MG63 (cell line): ENCODE measurements around the gene COA1. TPM values are rescaled to one million over a fixed set of nuclear protein-coding genes. Genes with fewer than 3 reads are reported as not detected.

Experiments used
- total RNA-seq: library from RNA; depleted of rRNA; stranded (reverse); fragments of >200 nt; shearing (Covaris generic); gene quantifications from 2 replicates; pipeline ENCODE4 v1.2.3, GENCODE V29; 2014; ENCODE audit warnings: low replicate concordance; rRNA removed

The COA1 gene
- total RNA-seq, 1 experiment from 2014 or later: 58.9 TPM

Other genes with a start within 250 kb of the COA1 start
- 74.9 and 111 TPM in 2 replicates for gene STK17A, start 146.4 kb downstream of the COA1 start, total RNA-seq
- 40.1 and 42.1 TPM in 2 replicates for gene BLVRA, start 29.2 kb upstream of the COA1 start, total RNA-seq
- 107 and 198 TPM in 2 replicates for gene MRPS24, start 140.0 kb upstream of the COA1 start, total RNA-seq
- gene URGCP, start 177.1 kb upstream of the COA1 start, total RNA-seq: 38.3 and 41.8 TPM in 2 replicates
- 10.7 and 20.7 TPM in 2 replicates for gene UBE2D4, start 196.9 kb upstream of the COA1 start, total RNA-seq